ENCODE measurements around the gene SLC2A10.

SLC2A10 gene

DNA sequence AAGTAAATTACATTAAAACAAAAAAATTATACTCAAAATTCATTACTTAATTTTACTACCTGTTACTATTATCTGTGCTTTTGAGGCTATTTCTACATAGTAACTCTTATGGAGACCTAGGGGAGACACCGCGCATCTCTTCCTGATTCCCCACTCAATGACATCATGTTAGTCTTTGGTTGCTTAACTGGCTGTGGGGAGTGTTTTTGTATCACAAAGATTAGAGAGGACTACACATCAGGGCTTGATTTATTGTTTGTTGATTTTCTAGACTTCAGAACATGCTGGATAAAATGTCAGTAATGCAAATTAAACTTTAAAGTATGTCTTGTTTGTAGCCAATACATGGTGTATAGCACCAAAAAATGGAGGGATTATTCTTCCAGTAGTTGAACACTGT is 26.0 kb downstream of the SLC2A10 start:
- no peak overlapping the region for H3K27ac ChIP-seq (replicated peaks)
- no peak for DNase-seq (ENCODE audit: low read depth in 1 of 2, low spot score in 1 of 2)
- TF ChIP-seq, protein P1, sequence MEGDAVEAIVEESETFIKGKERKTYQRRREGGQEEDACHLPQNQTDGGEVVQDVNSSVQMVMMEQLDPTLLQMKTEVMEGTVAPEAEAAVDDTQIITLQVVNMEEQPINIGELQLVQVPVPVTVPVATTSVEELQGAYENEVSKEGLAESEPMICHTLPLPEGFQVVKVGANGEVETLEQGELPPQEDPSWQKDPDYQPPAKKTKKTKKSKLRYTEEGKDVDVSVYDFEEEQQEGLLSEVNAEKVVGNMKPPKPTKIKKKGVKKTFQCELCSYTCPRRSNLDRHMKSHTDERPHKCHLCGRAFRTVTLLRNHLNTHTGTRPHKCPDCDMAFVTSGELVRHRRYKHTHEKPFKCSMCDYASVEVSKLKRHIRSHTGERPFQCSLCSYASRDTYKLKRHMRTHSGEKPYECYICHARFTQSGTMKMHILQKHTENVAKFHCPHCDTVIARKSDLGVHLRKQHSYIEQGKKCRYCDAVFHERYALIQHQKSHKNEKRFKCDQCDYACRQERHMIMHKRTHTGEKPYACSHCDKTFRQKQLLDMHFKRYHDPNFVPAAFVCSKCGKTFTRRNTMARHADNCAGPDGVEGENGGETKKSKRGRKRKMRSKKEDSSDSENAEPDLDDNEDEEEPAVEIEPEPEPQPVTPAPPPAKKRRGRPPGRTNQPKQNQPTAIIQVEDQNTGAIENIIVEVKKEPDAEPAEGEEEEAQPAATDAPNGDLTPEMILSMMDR (IDR thresholded peaks at IDR 0.05; ENCODE audit: insufficient read depth, low read length): no peak
- TF ChIP-seq POLR2AphosphoS5 (IDR thresholded peaks at IDR 0.05; ENCODE audit: low read depth): no peak
- TF ChIP-seq GABPA (IDR thresholded peaks at IDR 0.05; ENCODE audit: low read depth): no peak
- no peak for TF ChIP-seq SPI1 (IDR thresholded peaks at IDR 0.05; ENCODE audit: borderline replicate concordance, low read depth)
- TF ChIP-seq, protein P2, sequence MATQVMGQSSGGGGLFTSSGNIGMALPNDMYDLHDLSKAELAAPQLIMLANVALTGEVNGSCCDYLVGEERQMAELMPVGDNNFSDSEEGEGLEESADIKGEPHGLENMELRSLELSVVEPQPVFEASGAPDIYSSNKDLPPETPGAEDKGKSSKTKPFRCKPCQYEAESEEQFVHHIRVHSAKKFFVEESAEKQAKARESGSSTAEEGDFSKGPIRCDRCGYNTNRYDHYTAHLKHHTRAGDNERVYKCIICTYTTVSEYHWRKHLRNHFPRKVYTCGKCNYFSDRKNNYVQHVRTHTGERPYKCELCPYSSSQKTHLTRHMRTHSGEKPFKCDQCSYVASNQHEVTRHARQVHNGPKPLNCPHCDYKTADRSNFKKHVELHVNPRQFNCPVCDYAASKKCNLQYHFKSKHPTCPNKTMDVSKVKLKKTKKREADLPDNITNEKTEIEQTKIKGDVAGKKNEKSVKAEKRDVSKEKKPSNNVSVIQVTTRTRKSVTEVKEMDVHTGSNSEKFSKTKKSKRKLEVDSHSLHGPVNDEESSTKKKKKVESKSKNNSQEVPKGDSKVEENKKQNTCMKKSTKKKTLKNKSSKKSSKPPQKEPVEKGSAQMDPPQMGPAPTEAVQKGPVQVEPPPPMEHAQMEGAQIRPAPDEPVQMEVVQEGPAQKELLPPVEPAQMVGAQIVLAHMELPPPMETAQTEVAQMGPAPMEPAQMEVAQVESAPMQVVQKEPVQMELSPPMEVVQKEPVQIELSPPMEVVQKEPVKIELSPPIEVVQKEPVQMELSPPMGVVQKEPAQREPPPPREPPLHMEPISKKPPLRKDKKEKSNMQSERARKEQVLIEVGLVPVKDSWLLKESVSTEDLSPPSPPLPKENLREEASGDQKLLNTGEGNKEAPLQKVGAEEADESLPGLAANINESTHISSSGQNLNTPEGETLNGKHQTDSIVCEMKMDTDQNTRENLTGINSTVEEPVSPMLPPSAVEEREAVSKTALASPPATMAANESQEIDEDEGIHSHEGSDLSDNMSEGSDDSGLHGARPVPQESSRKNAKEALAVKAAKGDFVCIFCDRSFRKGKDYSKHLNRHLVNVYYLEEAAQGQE (IDR thresholded peaks at IDR 0.05; ENCODE audit: insufficient replicate concordance, low read depth): no peak
- no peak overlapping the region for H3K4me3 ChIP-seq (replicated peaks; ENCODE audit: insufficient read depth, low read length)
- no peaks in the 10 kb centered on the region for H3K27me3 ChIP-seq (ENCODE audit: insufficient read depth, poor library complexity, severe bottlenecking)

DNA sequence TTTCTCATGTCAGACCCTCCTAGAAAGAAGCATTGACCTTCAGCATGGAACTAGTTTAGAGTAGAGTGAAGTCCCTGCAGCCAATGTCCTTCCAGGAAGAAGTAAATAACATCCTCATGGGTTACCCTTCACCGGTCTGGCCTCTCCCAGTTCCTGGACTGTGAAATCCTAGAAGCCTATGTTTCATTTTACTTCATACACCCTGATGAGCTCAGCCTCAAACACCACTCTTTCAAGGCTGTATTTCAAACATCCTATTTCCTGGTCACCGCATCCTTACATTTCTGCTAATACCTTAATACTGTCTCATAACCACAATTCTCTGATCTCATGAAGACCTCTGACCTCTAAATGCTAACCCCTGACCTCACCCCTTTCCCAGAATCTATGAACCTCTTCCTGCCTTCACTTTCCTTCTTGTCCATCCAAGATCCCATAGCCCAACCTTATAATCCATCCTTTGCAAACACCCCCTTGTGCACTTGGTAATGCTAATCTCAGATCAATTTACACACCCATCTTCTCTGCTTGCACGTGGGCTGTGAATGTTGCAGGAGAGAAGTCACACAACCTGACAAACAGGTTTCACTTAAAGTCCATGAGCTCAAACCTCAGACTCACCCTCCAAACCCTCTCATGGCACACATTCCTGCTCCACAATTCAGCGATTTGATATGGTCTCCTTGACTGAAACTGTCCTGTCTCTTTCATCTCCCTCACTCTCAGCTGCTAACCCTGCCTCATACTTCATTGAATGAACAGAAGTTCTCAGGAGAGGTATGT is 30.2 kb downstream of the SLC2A10 start:
- DNase-seq (ENCODE audit: low read depth in 1 of 2, low spot score in 1 of 2): no peak
- TF ChIP-seq, protein P2 (IDR thresholded peaks at IDR 0.05; ENCODE audit: insufficient replicate concordance, low read depth): no peak
- TF ChIP-seq SPI1 (IDR thresholded peaks at IDR 0.05; ENCODE audit: borderline replicate concordance, low read depth) (no peak), GABPA (IDR thresholded peaks at IDR 0.05; ENCODE audit: low read depth) (no peak), POLR2AphosphoS5 (IDR thresholded peaks at IDR 0.05; ENCODE audit: low read depth) (no peak)
- TF ChIP-seq, protein P1 (IDR thresholded peaks at IDR 0.05; ENCODE audit: insufficient read depth, low read length): no peak

DNA sequence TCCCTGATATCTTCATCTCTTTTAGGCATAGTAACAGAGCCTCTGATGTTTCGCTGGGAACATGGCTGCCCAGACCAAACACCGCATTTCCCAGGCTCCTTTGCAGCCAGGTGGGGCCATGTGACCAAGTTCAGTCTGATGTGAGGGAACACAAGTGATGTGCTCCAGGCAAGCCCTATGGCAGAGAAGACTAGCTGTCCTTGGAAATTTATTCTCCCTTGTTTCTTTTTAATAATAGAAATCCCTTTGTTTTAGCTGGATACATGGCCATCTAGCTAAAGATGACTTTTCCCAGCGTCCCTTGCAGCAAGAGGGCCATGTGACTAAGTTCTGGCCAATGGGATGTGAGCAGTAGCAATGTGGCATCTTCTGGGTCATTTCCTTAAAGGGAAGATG is 30.8 kb downstream of the SLC2A10 start:
- no peak for DNase-seq (ENCODE audit: low read depth in 1 of 2, low spot score in 1 of 2)
- no peak overlapping the region for H3K4me3 ChIP-seq (replicated peaks; ENCODE audit: insufficient read depth, low read length)
- no peak overlapping the region for H3K27ac ChIP-seq (replicated peaks)
- H3K27me3 ChIP-seq (ENCODE audit: insufficient read depth, poor library complexity, severe bottlenecking): no peaks in the 10 kb centered on the region
- TF ChIP-seq, protein P2 (IDR thresholded peaks at IDR 0.05; ENCODE audit: insufficient replicate concordance, low read depth): no peak
- TF ChIP-seq, protein P1 (IDR thresholded peaks at IDR 0.05; ENCODE audit: insufficient read depth, low read length): no peak

More for the DNA sequence above, 30.2 kb downstream of the SLC2A10 start:
- H3K27me3 ChIP-seq (ENCODE audit: insufficient read depth, poor library complexity, severe bottlenecking): no peaks in the 10 kb centered on the region
- H3K4me3 ChIP-seq (replicated peaks; ENCODE audit: insufficient read depth, low read length): no peak overlapping the region
- H3K27ac ChIP-seq (replicated peaks): no peak overlapping the region
